Hematopoietic multipotent progenitor cell treated with erythropoietin and hydrocortisone succinate and interleukin-3 and kit ligand, for 8 days (in vitro differentiated cells): Measurements from ENCODE around the gene RAVER2.
"Not testable (repeated sequence)": the region's sequence is repeated elsewhere in the genome, so short reads cannot be mapped to it uniquely, and the experiment has no call there.

Experiments
- DNase-seq: peaks from one replicate; pipeline ENCODE4 v3.0.0-alpha.2; 2015

Gene RAVER2

GRCh38 chr1:64744492-64745180 is at the start of gene RAVER2:
TSS of gene RAVER2 (plus strand) at chr1:64745075. CDS start at chr1:64745173, 98 bp downstream.
- DNase-seq = peak; percentile 74

GRCh38 chr1:64696879-64697278 is 48.0 kb upstream of the RAVER2 start:
- no peak for DNase-seq

GRCh38 chr1:64699327-64699726 is 45.5 kb upstream of the RAVER2 start:
- DNase-seq = no peak

- no peak for DNase-seq
Observed at GRCh38 chr1:64701071-64701470, 43.8 kb upstream of the RAVER2 start.

- no peak for DNase-seq
Observed at GRCh38 chr1:64701886-64702285, 43.0 kb upstream of the RAVER2 start.

- DNase-seq = not testable (repeated sequence)
Observed at GRCh38 chr1:64702670-64703069, 42.2 kb upstream of the RAVER2 start.

- no peak for DNase-seq
Observed at GRCh38 chr1:64703600-64703999, 41.3 kb upstream of the RAVER2 start.

GRCh38 chr1:64705591-64705990 is 39.3 kb upstream of the RAVER2 start:
- no peak for DNase-seq

- no peak for DNase-seq
Observed at GRCh38 chr1:64711266-64711665, 33.6 kb upstream of the RAVER2 start.

- DNase-seq = no peak
Observed at GRCh38 chr1:64712049-64712448, 32.8 kb upstream of the RAVER2 start.

GRCh38 chr1:64715186-64715585 is 29.7 kb upstream of the RAVER2 start:
- DNase-seq = no peak

- no peak for DNase-seq
Observed at GRCh38 chr1:64721135-64721534, 23.7 kb upstream of the RAVER2 start.

- no peak for DNase-seq
Observed at GRCh38 chr1:64721576-64722145, 23.2 kb upstream of the RAVER2 start.

- DNase-seq = no peak
Observed at GRCh38 chr1:64727861-64728260, 17.0 kb upstream of the RAVER2 start.

- DNase-seq = no peak
Observed at GRCh38 chr1:64733581-64734286, 11.1 kb upstream of the RAVER2 start.

GRCh38 chr1:64734287-64734652 is 10.6 kb upstream of the RAVER2 start:
- DNase-seq = no peak

- not testable (repeated sequence) for DNase-seq
Observed at GRCh38 chr1:64740687-64741086, 4.2 kb upstream of the RAVER2 start.

- no peak for DNase-seq
Observed at GRCh38 chr1:64743954-64744491, 852 bp upstream of the RAVER2 start.

- DNase-seq = no peak
Observed at GRCh38 chr1:64745181-64745985, 508 bp downstream of the RAVER2 start.

GRCh38 chr1:64745986-64746940 is 1.4 kb downstream of the RAVER2 start:
- DNase-seq = peak; percentile 57

- no peak for DNase-seq
Observed at GRCh38 chr1:64748222-64748621, 3.3 kb downstream of the RAVER2 start.

GRCh38 chr1:64748706-64749105 is 3.8 kb downstream of the RAVER2 start:
- no peak for DNase-seq
